ENCODE results near the gene KIF26B.
A peak's percentile ranks its signal among the peaks of the same experiment; 100 is the strongest.

Gene KIF26B

GRCh38 chr1:245749053-245749452, 594.3 kb downstream of the KIF26B start:
- Mint-ChIP-seq H3K36me3 (peaks cover 65% of the 10 kb centered on the region), H3K4me3 (no peak overlapping the region), H3K9me3 (peaks cover 5% of the 10 kb centered on the region), H3K4me1 (peaks cover under 1% of the 10 kb centered on the region), H3K27me3 (no peaks in the 10 kb centered on the region), H3K27ac (no peak overlapping the region)
- no peak for ATAC-seq

DNA sequence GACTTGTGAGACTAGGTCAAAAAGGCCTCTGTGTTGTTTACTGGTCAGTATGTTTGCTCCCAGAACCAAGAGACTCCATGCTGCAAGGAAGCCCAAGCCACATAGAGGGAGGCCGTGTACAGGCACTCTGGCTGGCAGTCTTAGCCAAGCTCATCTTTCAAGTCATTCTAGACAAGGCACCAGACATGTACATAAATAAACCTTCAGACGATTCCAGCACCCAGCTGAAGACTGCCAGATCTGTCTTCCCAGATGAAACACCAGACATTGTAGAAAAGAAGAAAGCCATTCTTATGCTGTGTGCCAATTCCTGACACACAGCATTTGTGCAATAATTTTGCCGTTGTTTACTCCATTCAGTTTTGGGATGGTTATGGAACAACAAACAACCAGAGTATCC, 595.5 kb downstream of the KIF26B start:
- Mint-ChIP-seq H3K4me1 (peaks cover 13% of the 10 kb centered on the region), H3K27ac (no peak overlapping the region), H3K27me3 (no peaks in the 10 kb centered on the region), H3K36me3 (peaks cover 60% of the 10 kb centered on the region), H3K4me3 (no peak overlapping the region), H3K9me3 (peaks cover 4% of the 10 kb centered on the region)
- no peak for ATAC-seq

DNA sequence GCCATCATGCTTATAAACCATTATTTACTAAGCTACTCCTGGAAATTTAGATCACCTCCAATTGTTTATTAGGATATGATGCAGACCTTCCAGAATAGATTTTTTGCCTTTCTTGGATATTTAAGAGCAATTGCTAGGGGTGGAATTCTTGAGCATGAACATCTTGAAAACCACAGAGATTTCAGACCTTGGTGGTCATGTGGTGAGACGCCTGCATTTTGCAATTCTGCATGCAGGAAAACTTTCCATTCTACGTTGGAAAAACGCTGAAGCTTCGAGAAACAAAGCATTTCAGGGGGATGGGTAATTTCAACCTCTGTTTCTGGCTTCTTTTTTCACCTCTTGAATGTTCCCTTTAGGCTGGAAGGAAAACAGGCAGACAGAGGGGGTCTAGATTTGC, 596.3 kb downstream of the KIF26B start:
- peaks cover 58% of the 10 kb centered on the region for H3K36me3 Mint-ChIP-seq
- H3K4me3 Mint-ChIP-seq = no peak overlapping the region
- ATAC-seq = no peak
- H3K27ac Mint-ChIP-seq = no peak overlapping the region
- peaks cover 18% of the 10 kb centered on the region for H3K4me1 Mint-ChIP-seq
- H3K9me3 Mint-ChIP-seq = peaks cover 13% of the 10 kb centered on the region
- H3K27me3 Mint-ChIP-seq = no peaks in the 10 kb centered on the region

DNA sequence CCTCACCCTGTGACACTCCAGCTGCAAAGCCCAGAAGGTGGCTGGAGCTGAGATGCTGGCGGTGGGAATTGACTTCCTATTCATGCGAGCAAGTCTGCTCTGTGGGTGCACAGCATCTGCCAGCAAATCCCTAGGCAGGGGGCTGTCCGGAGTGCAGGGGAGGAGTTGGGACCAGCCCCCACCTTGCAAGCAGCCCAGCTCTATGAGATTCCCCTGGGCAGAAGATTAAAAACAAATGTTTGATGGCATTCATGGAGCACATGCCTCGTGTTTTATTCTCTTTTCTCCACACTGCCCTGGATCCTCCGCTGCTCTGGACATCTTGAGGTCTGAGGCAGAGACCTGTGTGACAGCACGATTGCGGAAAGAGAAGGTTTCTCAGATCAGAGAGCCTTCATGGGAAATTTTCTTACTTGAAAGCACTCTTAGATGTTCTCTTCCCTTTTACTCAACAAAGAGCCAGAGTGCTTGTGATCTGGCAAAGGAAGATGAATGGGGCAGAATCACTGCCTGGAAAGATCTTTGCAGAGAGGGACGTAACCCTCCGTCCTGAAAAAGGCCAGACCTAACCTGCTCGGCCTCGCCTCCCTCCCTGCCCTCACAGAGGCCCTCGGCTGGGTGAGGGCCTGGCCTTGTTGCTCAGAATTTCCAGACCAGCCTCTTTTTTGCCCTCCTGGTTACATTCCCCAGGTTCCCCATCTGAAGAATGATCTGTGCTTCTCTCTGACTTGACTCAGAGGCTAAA, 597.1 kb downstream of the KIF26B start:
- Mint-ChIP-seq H3K9me3 (peaks cover 16% of the 10 kb centered on the region), H3K4me1 (peaks cover 23% of the 10 kb centered on the region), H3K36me3 (peaks cover 56% of the 10 kb centered on the region), H3K27me3 (no peaks in the 10 kb centered on the region), H3K4me3 (no peak overlapping the region), H3K27ac (no peak overlapping the region)
- ATAC-seq = no peak

- Mint-ChIP-seq H3K36me3 (peaks cover 51% of the 10 kb centered on the region), H3K9me3 (peaks cover 16% of the 10 kb centered on the region), H3K27ac (no peak overlapping the region), H3K27me3 (no peaks in the 10 kb centered on the region), H3K4me1 (peaks cover 23% of the 10 kb centered on the region), H3K4me3 (no peak overlapping the region)
- no peak for ATAC-seq
Observed at GRCh38 chr1:245752561-245752960, 597.8 kb downstream of the KIF26B start.

- no peak overlapping the region for H3K27ac Mint-ChIP-seq
- no peak overlapping the region for H3K4me3 Mint-ChIP-seq
- no peaks in the 10 kb centered on the region for H3K27me3 Mint-ChIP-seq
- peaks cover 20% of the 10 kb centered on the region for H3K9me3 Mint-ChIP-seq
- ATAC-seq = no peak
- peaks cover 55% of the 10 kb centered on the region for H3K36me3 Mint-ChIP-seq
- H3K4me1 Mint-ChIP-seq = peaks cover 23% of the 10 kb centered on the region
Observed at GRCh38 chr1:245753807-245754206, 599.0 kb downstream of the KIF26B start.

DNA sequence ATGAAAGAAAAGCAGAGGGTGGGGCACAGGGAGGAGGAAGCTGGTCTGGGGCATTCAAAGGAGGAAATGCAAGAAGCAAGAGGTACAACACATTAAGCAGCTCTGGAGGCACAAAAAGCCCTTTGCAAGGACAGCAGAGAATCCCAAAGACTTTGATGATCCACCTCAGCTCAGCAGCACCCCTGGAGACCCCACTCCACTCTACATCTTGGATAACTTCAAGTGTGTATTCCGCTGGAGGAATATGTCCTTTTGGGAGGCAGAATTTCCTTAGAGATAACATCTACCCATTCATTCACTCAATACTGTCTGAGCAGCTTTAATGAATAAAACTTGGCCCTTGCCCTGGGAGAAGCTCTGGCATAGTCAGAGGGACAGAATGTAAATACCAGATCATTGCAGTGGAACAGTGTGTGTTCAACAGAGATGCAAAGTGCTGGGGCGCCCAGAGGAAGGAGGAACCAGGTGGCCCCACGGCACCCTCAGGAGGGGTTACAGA, 599.7 kb downstream of the KIF26B start:
- Mint-ChIP-seq H3K36me3 (peaks cover 56% of the 10 kb centered on the region), H3K4me1 (peaks cover 23% of the 10 kb centered on the region), H3K9me3 (peaks cover 20% of the 10 kb centered on the region), H3K4me3 (no peak overlapping the region), H3K27ac (no peak overlapping the region), H3K27me3 (no peaks in the 10 kb centered on the region)
- ATAC-seq = peak; percentile 16

Data from stimulated activated memory B cell treated with anti-CD40 and anti-IgM and Interleukin-4, amounts not matched to agents 10 μg/mL and 1 μg/mL and 100 μg/mL, for 72 hours (primary cell).